ENCODE measurements around the gene PNMA8A. TPM values are rescaled to one million over a fixed set of nuclear protein-coding genes. Genes with fewer than 3 reads are reported as not detected.
"Not testable (repeated sequence)": the region's sequence is repeated elsewhere in the genome, so short reads cannot be mapped to it uniquely, and the experiment has no call there.

The PNMA8A gene
- total and polyA plus RNA-seq, 4 donors = 0.37 to 13.1 (median 5.4) TPM

GRCh38 chr19:46442808-46443450 is 28.4 kb downstream of the PNMA8A start:
- peak; percentile 42 to 56 (median 55) for DNase-seq
- peaks cover 3 to 20% (median 5%) of the 10 kb centered on the region in 5 donors for H3K4me1 ChIP-seq (ENCODE audit: control insufficient read depth in 5 of 5, insufficient read depth in 5 of 5, low read length in 5 of 5)
- no peaks in the 10 kb centered on the region for H3K27me3 ChIP-seq (ENCODE audit: control insufficient read depth in 3 of 3, insufficient read depth in 3 of 3, low read length in 2 of 3)
- H3K9me3 ChIP-seq (ENCODE audit: control insufficient read depth in 4 of 4, insufficient read depth in 3 of 4, low read length in 3 of 4) = no peaks in the 10 kb centered on the region
- no peak overlapping the region for H3K4me3 ChIP-seq
- no peak overlapping the region for H3K9ac ChIP-seq (ENCODE audit: insufficient read depth in 1 of 2, low read length in 2 of 2)
- WGBS, 2 donors = 53 to 63% methylated on average over 8 of the region's 8 CpGs
- H3K27ac ChIP-seq (ENCODE audit: low read depth in 1 of 2, low read length in 1 of 2) = no peak overlapping the region
- no peaks in the 10 kb centered on the region for H3K36me3 ChIP-seq (ENCODE audit: control insufficient read depth in 4 of 4, insufficient read depth in 4 of 4, low read length in 4 of 4)
- TF ChIP-seq CTCF (IDR thresholded peaks at IDR 0.05; ENCODE audit: control extremely low read depth, extremely low read depth) = no peak
- no peak for ATAC-seq (ENCODE audit: insufficient read depth, low FRiP score)

- H3K27me3 ChIP-seq (ENCODE audit: control insufficient read depth in 3 of 3, insufficient read depth in 3 of 3, low read length in 2 of 3) = no peaks in the 10 kb centered on the region
- H3K9me3 ChIP-seq (ENCODE audit: control insufficient read depth in 4 of 4, insufficient read depth in 3 of 4, low read length in 3 of 4) = no peaks in the 10 kb centered on the region
- no peak overlapping the region for H3K27ac ChIP-seq (ENCODE audit: low read depth in 1 of 2, low read length in 1 of 2)
- WGBS, 2 donors = 54 to 61% methylated on average over 1 of the region's 1 CpG
- peak in 2 of 3 donors; percentile 93 to 95 for DNase-seq
- TF ChIP-seq CTCF (IDR thresholded peaks at IDR 0.05; ENCODE audit: control extremely low read depth, extremely low read depth) = no peak
- peaks cover 3 to 17% (median 5%) of the 10 kb centered on the region in 5 donors for H3K4me1 ChIP-seq (ENCODE audit: control insufficient read depth in 5 of 5, insufficient read depth in 5 of 5, low read length in 5 of 5)
- H3K36me3 ChIP-seq (ENCODE audit: control insufficient read depth in 4 of 4, insufficient read depth in 4 of 4, low read length in 4 of 4) = no peaks in the 10 kb centered on the region
- H3K4me3 ChIP-seq = no peak overlapping the region
- no peak overlapping the region for H3K9ac ChIP-seq (ENCODE audit: insufficient read depth in 1 of 2, low read length in 2 of 2)
- ATAC-seq (ENCODE audit: insufficient read depth, low FRiP score) = no peak
Measured at GRCh38 chr19:46441866-46442265, 29.5 kb downstream of the PNMA8A start.

GRCh38 chr19:46435689-46436088 is 35.7 kb downstream of the PNMA8A start:
- WGBS, 2 donors = 97 to 99% methylated on average over 4 of the region's 4 CpGs
- not testable (repeated sequence) for ATAC-seq (ENCODE audit: insufficient read depth, low FRiP score); H3K9ac ChIP-seq (ENCODE audit: insufficient read depth in 1 of 2, low read length in 2 of 2); DNase-seq; H3K9me3 ChIP-seq (ENCODE audit: control insufficient read depth in 4 of 4, insufficient read depth in 3 of 4, low read length in 3 of 4); H3K4me1 ChIP-seq (ENCODE audit: control insufficient read depth in 5 of 5, insufficient read depth in 5 of 5, low read length in 5 of 5); H3K4me3 ChIP-seq; H3K27ac ChIP-seq (ENCODE audit: low read depth in 1 of 2, low read length in 1 of 2); H3K27me3 ChIP-seq (ENCODE audit: control insufficient read depth in 3 of 3, insufficient read depth in 3 of 3, low read length in 2 of 3); H3K36me3 ChIP-seq (ENCODE audit: control insufficient read depth in 4 of 4, insufficient read depth in 4 of 4, low read length in 4 of 4)

- WGBS, 2 donors = 48 to 49% methylated on average over 6 of the region's 6 CpGs
- Histone ChIP-seq H3K4me1 (ENCODE audit: control insufficient read depth in 5 of 5, insufficient read depth in 5 of 5, low read length in 5 of 5) (no peaks in the 10 kb centered on the region), H3K27me3 (ENCODE audit: control insufficient read depth in 3 of 3, insufficient read depth in 3 of 3, low read length in 2 of 3) (peaks cover 0 to 2% (median 0%) of the 10 kb centered on the region in 3 donors), H3K9ac (ENCODE audit: insufficient read depth in 1 of 2, low read length in 2 of 2) (no peak overlapping the region), H3K9me3 (ENCODE audit: control insufficient read depth in 4 of 4, insufficient read depth in 3 of 4, low read length in 3 of 4) (no peaks in the 10 kb centered on the region), H3K4me3 (no peak overlapping the region), H3K27ac (ENCODE audit: low read depth in 1 of 2, low read length in 1 of 2) (no peak overlapping the region), H3K36me3 (ENCODE audit: control insufficient read depth in 4 of 4, insufficient read depth in 4 of 4, low read length in 4 of 4) (no peaks in the 10 kb centered on the region)
- DNase-seq (no peak), ATAC-seq (ENCODE audit: insufficient read depth, low FRiP score) (no peak)
- TF ChIP-seq CTCF (IDR thresholded peaks at IDR 0.05; ENCODE audit: control extremely low read depth, extremely low read depth) = no peak
Measured at GRCh38 chr19:46435009-46435408, 36.4 kb downstream of the PNMA8A start.

- H3K4me1 ChIP-seq (ENCODE audit: control insufficient read depth in 5 of 5, insufficient read depth in 5 of 5, low read length in 5 of 5); H3K27me3 ChIP-seq (ENCODE audit: control insufficient read depth in 3 of 3, insufficient read depth in 3 of 3, low read length in 2 of 3); H3K27ac ChIP-seq (ENCODE audit: low read depth in 1 of 2, low read length in 1 of 2); ATAC-seq (ENCODE audit: insufficient read depth, low FRiP score); H3K4me3 ChIP-seq; H3K9me3 ChIP-seq (ENCODE audit: control insufficient read depth in 4 of 4, insufficient read depth in 3 of 4, low read length in 3 of 4); DNase-seq; H3K36me3 ChIP-seq (ENCODE audit: control insufficient read depth in 4 of 4, insufficient read depth in 4 of 4, low read length in 4 of 4); H3K9ac ChIP-seq (ENCODE audit: insufficient read depth in 1 of 2, low read length in 2 of 2): not testable (repeated sequence)
- WGBS, 2 donors = 68 to 79% methylated on average over 7 of the region's 7 CpGs
Measured at GRCh38 chr19:46433470-46433869, 37.9 kb downstream of the PNMA8A start.

Data from lung (tissue), 12 donors.